Duodenal mucosa (tissue), 2 donors: ENCODE results near the gene PITX1.

ENCODE experiments used
- H3K27ac ChIP-seq: one replicate; pipeline ENCODE4 v1.7.0; 2013; ENCODE audit warnings: low read depth, low read length
- H3K27me3 ChIP-seq, 2 donors: one replicate each; pipeline ENCODE4 v1.7.0; 2013; ENCODE audit warnings: low read length in 2 of 2, control low read depth in 1 of 2; ENCODE audit not compliant: insufficient read depth in 2 of 2, control insufficient read depth in 1 of 2
- H3K36me3 ChIP-seq, 2 donors: one replicate each; pipeline ENCODE4 v1.7.0; 2013; ENCODE audit warnings: low read length in 2 of 2, control low read depth in 1 of 2; ENCODE audit not compliant: insufficient read depth in 2 of 2, control insufficient read depth in 1 of 2
- H3K4me1 ChIP-seq, 2 donors: one replicate each; pipeline ENCODE4 v1.7.0; 2013; ENCODE audit warnings: low read length in 2 of 2, control low read depth in 1 of 2; ENCODE audit not compliant: insufficient read depth in 2 of 2, control insufficient read depth in 1 of 2
- H3K4me3 ChIP-seq, 2 donors: one replicate each; pipeline ENCODE4 v1.7.0; 2013; ENCODE audit warnings: low read length in 2 of 2, low read depth in 1 of 2
- H3K9ac ChIP-seq, 2 donors: one replicate each; pipeline ENCODE4 v1.7.0; 2013; ENCODE audit warnings: low read length in 2 of 2, low read depth in 1 of 2
- H3K9me3 ChIP-seq, 2 donors: one replicate each; pipeline ENCODE4 v1.7.0; 2013; ENCODE audit warnings: low read length in 2 of 2, control low read depth in 1 of 2; ENCODE audit not compliant: control insufficient read depth in 1 of 2

PITX1 gene

GRCh38 chr5:135045488-135045887 lies 11.5 kb upstream of the PITX1 start:
- Histone ChIP-seq H3K9ac (no peak overlapping the region), H3K36me3 (no peaks in the 10 kb centered on the region), H3K27me3 (peaks cover 13 to 16% of the 10 kb centered on the region in 2 donors), H3K27ac (no peak overlapping the region), H3K4me3 (no peak overlapping the region), H3K9me3 (no peaks in the 10 kb centered on the region), H3K4me1 (peaks cover 6 to 7% of the 10 kb centered on the region in 2 donors)

DNA sequence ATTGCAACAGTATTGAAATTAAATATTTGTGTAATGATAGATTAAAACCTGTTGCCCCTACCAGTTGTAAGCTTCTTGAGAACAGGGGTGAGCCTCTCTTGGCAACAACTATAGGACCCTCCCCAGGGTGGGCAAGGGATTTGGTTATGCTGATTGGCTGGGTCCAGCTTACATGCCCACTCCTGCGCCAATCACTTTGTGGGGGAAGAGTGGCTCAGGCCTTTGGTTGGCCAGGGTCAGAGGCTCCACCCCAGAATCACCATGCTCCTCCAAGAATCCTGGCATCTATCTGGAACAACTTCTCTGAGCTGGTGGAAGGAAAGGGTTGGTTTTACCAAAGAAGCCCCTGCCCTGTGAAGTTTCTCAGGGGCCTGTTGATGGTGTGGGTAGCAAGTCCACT lies 8.6 kb upstream of the PITX1 start:
- H3K36me3 ChIP-seq: no peaks in the 10 kb centered on the region
- H3K27ac ChIP-seq: no peak overlapping the region
- no peaks in the 10 kb centered on the region for H3K9me3 ChIP-seq
- peaks cover 6 to 12% of the 10 kb centered on the region in 2 donors for H3K4me1 ChIP-seq
- no peak overlapping the region for H3K4me3 ChIP-seq
- H3K27me3 ChIP-seq: peaks cover 27 to 38% of the 10 kb centered on the region in 2 donors
- no peak overlapping the region for H3K9ac ChIP-seq

DNA sequence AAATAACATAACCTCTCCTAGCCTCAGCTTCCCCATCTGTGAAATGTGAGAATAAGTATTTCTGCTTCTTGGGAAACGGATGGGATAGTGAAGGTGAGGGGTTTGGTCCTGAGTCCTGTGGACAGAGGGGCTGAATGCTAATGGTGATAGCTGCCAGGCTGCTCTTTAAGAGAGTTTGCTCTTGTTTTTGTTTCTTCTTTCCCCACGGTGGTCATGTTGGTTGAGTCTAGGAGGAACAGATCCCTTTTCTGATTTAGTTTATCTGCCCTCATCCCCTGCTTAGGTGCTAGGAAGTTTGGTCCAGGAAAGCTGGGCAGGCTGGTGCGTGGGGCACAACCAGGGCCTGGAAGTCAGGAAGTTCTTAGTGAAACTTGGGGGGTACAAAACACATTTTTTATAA lies 7.7 kb upstream of the PITX1 start:
- Histone ChIP-seq H3K4me3 (no peak overlapping the region), H3K27me3 (peaks cover 29 to 47% of the 10 kb centered on the region in 2 donors), H3K36me3 (no peaks in the 10 kb centered on the region), H3K9ac (no peak overlapping the region), H3K27ac (no peak overlapping the region), H3K4me1 (peaks cover 0 to 7% of the 10 kb centered on the region in 2 donors), H3K9me3 (no peaks in the 10 kb centered on the region)

DNA sequence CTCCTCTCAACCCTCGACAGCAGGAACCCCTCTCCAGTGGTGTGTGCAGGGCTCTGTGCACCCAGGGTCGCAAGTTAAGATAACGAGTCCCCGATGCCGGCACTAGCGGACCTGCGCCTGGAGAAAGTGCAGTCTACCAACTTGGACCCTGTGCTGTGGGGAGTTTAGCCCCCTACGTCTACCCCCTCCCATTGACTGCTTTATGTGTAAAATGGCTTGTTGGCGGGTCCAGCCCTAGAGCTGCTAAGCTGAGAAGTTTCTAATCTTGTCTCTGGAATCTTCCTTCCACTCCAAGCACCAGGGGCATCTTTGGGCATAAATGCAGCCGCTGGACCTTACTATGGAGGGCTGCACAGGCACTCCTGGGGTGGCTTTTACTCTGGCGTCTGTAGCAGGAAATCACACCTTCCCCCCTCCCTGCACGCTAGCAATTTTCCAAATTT lies 7.1 kb upstream of the PITX1 start:
- peaks cover 0 to 7% of the 10 kb centered on the region in 2 donors for H3K4me1 ChIP-seq
- no peak overlapping the region for H3K27ac ChIP-seq
- peaks cover 29 to 50% of the 10 kb centered on the region in 2 donors for H3K27me3 ChIP-seq
- H3K36me3 ChIP-seq: no peaks in the 10 kb centered on the region
- H3K4me3 ChIP-seq: no peak overlapping the region
- H3K9me3 ChIP-seq: no peaks in the 10 kb centered on the region
- H3K9ac ChIP-seq: no peak overlapping the region

GRCh38 chr5:135040333-135041144 lies 6.5 kb upstream of the PITX1 start:
- Histone ChIP-seq H3K27me3 (peaks cover 27 to 47% of the 10 kb centered on the region in 2 donors), H3K36me3 (no peaks in the 10 kb centered on the region), H3K4me3 (no peak overlapping the region), H3K4me1 (peaks cover 0 to 7% of the 10 kb centered on the region in 2 donors), H3K9me3 (no peaks in the 10 kb centered on the region), H3K9ac (no peak overlapping the region), H3K27ac (no peak overlapping the region)

DNA sequence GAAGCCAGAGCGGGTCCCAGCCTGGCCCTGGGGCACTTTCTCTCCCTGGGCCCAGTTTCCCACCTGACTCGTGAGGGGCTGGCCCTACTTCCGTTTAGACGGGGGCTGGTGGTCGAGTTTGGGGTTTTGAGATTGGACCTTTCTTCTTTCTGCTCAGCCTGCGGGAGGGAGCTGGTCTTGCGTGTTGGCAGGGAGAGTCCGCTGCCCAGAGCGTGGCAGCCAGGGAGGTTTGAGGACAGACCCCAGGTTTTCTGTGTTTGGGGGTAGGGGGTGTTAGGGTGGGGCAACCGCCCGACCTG lies 6.0 kb upstream of the PITX1 start:
- Histone ChIP-seq H3K27me3 (peaks cover 25 to 51% of the 10 kb centered on the region in 2 donors), H3K9me3 (no peaks in the 10 kb centered on the region), H3K27ac (no peak overlapping the region), H3K9ac (no peak overlapping the region), H3K4me3 (no peak overlapping the region), H3K36me3 (no peaks in the 10 kb centered on the region), H3K4me1 (peaks cover 2 to 11% of the 10 kb centered on the region in 2 donors)

DNA sequence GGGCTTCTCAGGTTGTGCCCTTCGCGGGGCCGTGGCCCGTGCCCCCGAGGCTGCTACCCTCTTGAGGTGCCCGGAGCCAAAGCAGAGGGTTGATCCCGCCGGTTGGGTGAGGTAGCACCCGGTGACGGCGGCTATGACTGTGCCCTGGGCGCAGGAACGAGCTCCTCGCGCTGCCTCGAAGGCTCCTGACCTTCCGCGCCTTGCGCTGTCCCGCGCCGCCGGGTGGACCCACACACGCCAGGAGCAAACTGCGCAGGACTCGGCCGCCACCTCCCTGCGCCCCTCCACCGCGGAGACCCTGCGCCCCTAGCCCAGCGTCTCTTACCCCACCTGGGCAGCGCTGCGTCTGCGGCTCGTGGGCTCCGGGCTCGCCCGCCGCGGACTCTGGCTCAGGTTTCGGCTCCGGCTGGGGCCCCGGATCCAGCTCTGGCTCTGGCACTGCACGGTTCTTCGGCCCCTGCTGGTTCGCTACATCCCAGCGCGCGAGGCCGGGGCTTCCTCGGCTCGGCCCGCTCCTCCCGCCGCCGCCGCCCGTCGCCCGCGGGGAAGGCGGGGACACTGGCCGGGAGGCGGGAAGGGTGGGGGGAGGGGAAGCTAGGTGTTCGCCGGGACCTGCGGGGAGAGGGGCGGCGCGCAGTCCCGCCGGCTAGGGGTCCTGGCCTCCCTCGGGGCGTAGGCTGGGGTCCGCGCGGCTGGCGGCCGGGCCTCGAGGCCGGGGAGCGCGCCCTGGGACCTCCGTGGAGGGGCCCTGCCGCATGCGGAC lies 5.4 kb upstream of the PITX1 start:
- H3K4me3 ChIP-seq: peak overlapping the region; percentile 51 to 63
- H3K27ac ChIP-seq: no peak overlapping the region
- no peaks in the 10 kb centered on the region for H3K36me3 ChIP-seq
- H3K4me1 ChIP-seq: peaks cover 7 to 16% of the 10 kb centered on the region in 2 donors
- peak overlapping the region; percentile 28 to 51 for H3K9ac ChIP-seq
- H3K27me3 ChIP-seq: peaks cover 25 to 55% of the 10 kb centered on the region in 2 donors
- no peaks in the 10 kb centered on the region for H3K9me3 ChIP-seq

- Histone ChIP-seq H3K27ac (no peak overlapping the region), H3K4me1 (peaks cover 7 to 16% of the 10 kb centered on the region in 2 donors), H3K4me3 (peak overlapping the region; percentile 51 to 63), H3K27me3 (peaks cover 25 to 55% of the 10 kb centered on the region in 2 donors), H3K9me3 (no peaks in the 10 kb centered on the region), H3K36me3 (no peaks in the 10 kb centered on the region), H3K9ac (peak overlapping the region; percentile 29 to 51)
Observed at GRCh38 chr5:135038813-135039270, 4.8 kb upstream of the PITX1 start.

DNA sequence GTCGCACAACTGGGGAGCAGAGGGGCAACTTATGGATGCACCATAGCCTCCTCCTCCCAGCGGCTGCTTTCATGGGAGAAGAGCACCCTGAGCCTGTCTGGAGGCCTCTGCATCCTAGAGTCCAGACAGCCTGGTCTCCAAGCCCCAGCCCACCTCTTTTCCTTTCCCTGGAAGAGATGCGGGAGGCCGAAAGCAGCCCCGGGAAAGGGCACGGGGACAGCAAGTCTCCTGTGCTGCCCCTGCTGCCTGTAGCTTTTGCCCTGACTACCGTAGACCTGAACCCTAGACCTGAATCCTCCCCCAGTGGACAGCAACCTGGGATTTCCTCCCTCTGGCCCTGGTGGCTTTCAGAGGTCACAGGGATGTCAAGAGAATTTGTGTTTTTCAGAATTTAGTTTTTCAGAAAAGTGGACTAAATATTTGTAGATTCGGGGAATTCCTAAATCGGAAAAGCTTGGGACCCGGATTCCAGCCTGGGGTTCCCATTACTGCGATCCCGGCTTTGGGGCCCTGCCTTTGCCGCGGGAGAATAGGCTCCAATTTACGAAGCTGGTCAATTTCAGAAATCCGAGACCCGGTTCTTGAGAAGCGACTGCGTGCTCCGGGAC lies 4.3 kb upstream of the PITX1 start:
- Histone ChIP-seq H3K36me3 (no peaks in the 10 kb centered on the region), H3K27me3 (peaks cover 25 to 55% of the 10 kb centered on the region in 2 donors), H3K4me1 (peaks cover 7 to 16% of the 10 kb centered on the region in 2 donors), H3K4me3 (peak overlapping the region; percentile 20 to 63), H3K27ac (no peak overlapping the region), H3K9ac (peak overlapping the region in 1 of 2 donors; percentile 29), H3K9me3 (no peaks in the 10 kb centered on the region)
